Fibroblast of lung (primary cell): ENCODE results near the gene CAMTA1. TPM values are rescaled to one million over a fixed set of nuclear protein-coding genes. Genes with fewer than 3 reads are reported as not detected.

ENCODE experiments used
- DNase-seq, 2 donors: peaks; one replicate each; pipeline versions ENCODE4 v3.0.0 to v3.0.0-alpha.2; 2010; ENCODE audit warnings: low read depth in 2 of 2
- H2AFZ ChIP-seq: 2 replicates; pipeline ENCODE4 v1.5.1; 2012; ENCODE audit warnings: low read length, control low read depth, inconsistent platforms
- H3K27ac ChIP-seq: 2 replicates; pipeline ENCODE4 v1.5.1; 2011; ENCODE audit warnings: low read length, control low read depth; ENCODE audit not compliant: insufficient read depth
- H3K27me3 ChIP-seq: 2 replicates; pipeline ENCODE4 v1.5.1; 2011; ENCODE audit warnings: mild to moderate bottlenecking, low read length; ENCODE audit not compliant: control insufficient read depth, insufficient read depth
- H3K36me3 ChIP-seq: 2 replicates; pipeline ENCODE4 v1.5.1; 2011; ENCODE audit warnings: low read length; ENCODE audit not compliant: control insufficient read depth, insufficient read depth
- H3K4me1 ChIP-seq: 2 replicates; pipeline ENCODE4 v1.5.1; 2011; ENCODE audit warnings: low read length; ENCODE audit not compliant: control insufficient read depth, insufficient read depth; ENCODE audit errors: extremely low read depth
- H3K4me2 ChIP-seq: 2 replicates; pipeline ENCODE4 v1.5.1; 2011; ENCODE audit warnings: low read length, control low read depth; ENCODE audit not compliant: insufficient read depth; ENCODE audit errors: extremely low read depth
- H3K4me3 ChIP-seq, 4 experiments: fragments of 200-600 bp in 1 of 4; sonication (generic) in 1 of 4; replicated peaks in 1 of 4; 2 replicates each; pipeline ENCODE4 v1.5.1; 2011 to 2016; ENCODE audit warnings: low read length in 4 of 4, low read depth in 3 of 4, mild to moderate bottlenecking in 3 of 4, control low read depth in 2 of 4, inconsistent platforms in 1 of 4, mixed read lengths in 1 of 4; ENCODE audit not compliant: insufficient read depth in 1 of 4; ENCODE audit errors: control extremely low read depth in 1 of 4
- H3K79me2 ChIP-seq: 2 replicates; pipeline ENCODE4 v1.5.1; 2012; ENCODE audit warnings: mild to moderate bottlenecking, low read length, inconsistent platforms; ENCODE audit not compliant: control insufficient read depth, insufficient read depth
- H3K9ac ChIP-seq: 2 replicates; pipeline ENCODE4 v1.5.1; 2011; ENCODE audit warnings: mild to moderate bottlenecking, low read length, control low read depth; ENCODE audit not compliant: insufficient read depth
- H3K9me3 ChIP-seq: 2 replicates; pipeline ENCODE4 v1.5.1; 2012; ENCODE audit warnings: low read depth, low read length; ENCODE audit not compliant: control insufficient read depth, insufficient read depth
- H4K20me1 ChIP-seq: 2 replicates; pipeline ENCODE4 v1.5.1; 2011; ENCODE audit warnings: low read length; ENCODE audit not compliant: control insufficient read depth, insufficient read depth; ENCODE audit errors: extremely low read depth
- EZH2 ChIP-seq: IDR thresholded peaks from 2 replicates; pipeline ENCODE4 v1.5.1; 2012; ENCODE audit warnings: low read length, control low read depth, mild to moderate bottlenecking; ENCODE audit errors: missing control alignments
- polyA plus RNA-seq, 2 donors: library from polyadenylated mRNA; depleted of rRNA in 1 of 2; stranded (reverse) in 1 of 2; unstranded in 1 of 2; fragments of >200 nt; gene quantifications; 2 replicates each; pipeline ENCODE4 v1.2.1, GENCODE V29; 2011 to 2012; ENCODE audit warnings: missing spikeins in 1 of 2
- total RNA-seq: library from RNA; depleted of rRNA; stranded (reverse); fragments of >200 nt; gene quantifications from 2 replicates; pipeline ENCODE4 v1.2.1, GENCODE V29; 2014
- TF ChIP-seq, protein P1 (sequence below), 2 donors: IDR thresholded peaks in 1 of 2; conservative IDR thresholded peaks in 1 of 2; 1 replicate in 1 of 2; 2 replicates in 1 of 2; pipeline ENCODE4 v1.5.1; 2011 to 2012; ENCODE audit warnings: low read length in 2 of 2, control low read depth in 1 of 2, inconsistent platforms in 1 of 2, low read depth in 1 of 2, mild to moderate bottlenecking in 1 of 2

CAMTA1 gene
- total and polyA plus RNA-seq, 2 donors (not counting 1 experiment from before 2014, with no cell fraction given), result 47.6 to 86.0 TPM

DNA sequence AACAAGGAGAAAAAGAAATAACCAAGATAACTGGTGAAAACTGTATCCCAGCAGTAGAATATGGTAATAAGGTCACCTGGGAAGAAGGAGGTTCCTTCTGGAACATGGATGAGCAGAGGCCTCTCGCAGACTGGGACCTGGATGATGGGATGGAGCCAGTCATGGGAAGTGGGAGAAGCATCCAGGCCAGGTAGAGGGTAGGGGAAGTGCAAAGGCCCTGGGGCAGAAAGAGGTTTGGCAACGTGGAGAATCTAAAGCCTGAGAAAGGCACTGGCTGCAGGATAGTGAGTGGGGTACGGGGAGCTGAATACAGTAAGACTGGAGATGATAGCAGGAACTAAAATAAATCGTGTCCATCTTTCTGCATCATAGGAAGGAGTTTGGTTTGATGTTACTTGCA is 889.7 kb downstream of the CAMTA1 start:
- Histone ChIP-seq H3K27ac (no peak overlapping the region), H3K27me3 (no peaks in the 10 kb centered on the region), H3K4me1 (no peaks in the 10 kb centered on the region), H3K4me3 (no peak overlapping the region), H3K36me3 (no peaks in the 10 kb centered on the region), H3K9me3 (no peaks in the 10 kb centered on the region), H2AFZ (no peak overlapping the region), H3K79me2 (no peaks in the 10 kb centered on the region), H3K9ac (no peak overlapping the region), H3K4me2 (no peak overlapping the region), H4K20me1 (no peaks in the 10 kb centered on the region)
- TF ChIP-seq, protein P1, sequence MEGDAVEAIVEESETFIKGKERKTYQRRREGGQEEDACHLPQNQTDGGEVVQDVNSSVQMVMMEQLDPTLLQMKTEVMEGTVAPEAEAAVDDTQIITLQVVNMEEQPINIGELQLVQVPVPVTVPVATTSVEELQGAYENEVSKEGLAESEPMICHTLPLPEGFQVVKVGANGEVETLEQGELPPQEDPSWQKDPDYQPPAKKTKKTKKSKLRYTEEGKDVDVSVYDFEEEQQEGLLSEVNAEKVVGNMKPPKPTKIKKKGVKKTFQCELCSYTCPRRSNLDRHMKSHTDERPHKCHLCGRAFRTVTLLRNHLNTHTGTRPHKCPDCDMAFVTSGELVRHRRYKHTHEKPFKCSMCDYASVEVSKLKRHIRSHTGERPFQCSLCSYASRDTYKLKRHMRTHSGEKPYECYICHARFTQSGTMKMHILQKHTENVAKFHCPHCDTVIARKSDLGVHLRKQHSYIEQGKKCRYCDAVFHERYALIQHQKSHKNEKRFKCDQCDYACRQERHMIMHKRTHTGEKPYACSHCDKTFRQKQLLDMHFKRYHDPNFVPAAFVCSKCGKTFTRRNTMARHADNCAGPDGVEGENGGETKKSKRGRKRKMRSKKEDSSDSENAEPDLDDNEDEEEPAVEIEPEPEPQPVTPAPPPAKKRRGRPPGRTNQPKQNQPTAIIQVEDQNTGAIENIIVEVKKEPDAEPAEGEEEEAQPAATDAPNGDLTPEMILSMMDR (conservative IDR thresholded peaks at IDR 0.05 in 1 of 2, IDR thresholded peaks at IDR 0.05 in 1 of 2; ENCODE audit: low read depth in 1 of 2, low read length in 2 of 2), result no peak
- no peak for TF ChIP-seq EZH2
- no peak for DNase-seq

DNA sequence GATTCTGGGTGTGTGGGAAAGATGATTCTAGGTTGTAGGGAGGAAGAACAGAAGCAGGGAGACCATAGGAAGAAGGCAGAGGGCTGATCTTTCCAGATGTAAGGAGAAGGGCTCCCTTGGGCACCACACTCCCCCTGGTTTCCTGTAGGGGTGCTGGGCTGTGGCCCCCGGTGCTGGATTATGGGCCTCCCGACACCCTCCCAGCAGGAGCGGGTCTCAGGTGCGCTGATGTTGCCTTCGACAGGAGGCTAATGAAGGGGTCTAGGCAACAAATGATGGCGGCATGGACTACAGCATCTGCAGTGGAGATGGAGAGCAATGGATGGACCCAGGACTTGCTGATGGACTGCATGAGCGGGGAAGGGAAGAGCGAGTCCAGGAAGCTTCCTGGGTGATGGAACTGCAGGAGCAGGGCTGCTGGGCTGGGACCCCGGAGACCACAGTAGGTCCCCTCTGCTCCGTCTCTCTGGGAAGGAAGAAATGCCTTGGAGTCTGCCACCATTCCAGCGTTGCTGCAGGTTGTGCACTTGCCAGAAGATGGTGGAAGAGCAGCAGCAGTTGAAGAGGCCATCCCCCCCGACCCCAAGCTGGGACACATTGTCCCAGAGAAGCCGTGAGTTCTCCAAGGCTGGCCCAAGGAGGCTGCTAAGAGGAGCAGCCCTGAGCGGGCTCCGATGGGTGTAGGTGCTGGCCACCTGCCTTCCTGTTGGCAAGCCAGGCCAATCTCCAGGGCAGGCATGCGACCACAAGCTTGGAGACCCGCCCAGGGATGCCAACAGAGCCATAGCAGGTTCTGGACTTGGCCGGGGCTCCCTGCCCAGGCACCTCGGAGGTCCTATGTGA is 890.4 kb downstream of the CAMTA1 start:
- H3K4me1 ChIP-seq, result no peaks in the 10 kb centered on the region
- no peaks in the 10 kb centered on the region for H4K20me1 ChIP-seq
- H3K27ac ChIP-seq, result no peak overlapping the region
- no peaks in the 10 kb centered on the region for H3K79me2 ChIP-seq
- no peak overlapping the region for H3K4me2 ChIP-seq
- no peaks in the 10 kb centered on the region for H3K27me3 ChIP-seq
- no peak overlapping the region for H3K4me3 ChIP-seq
- TF ChIP-seq, protein P1 (conservative IDR thresholded peaks at IDR 0.05 in 1 of 2, IDR thresholded peaks at IDR 0.05 in 1 of 2; ENCODE audit: low read depth in 1 of 2, low read length in 2 of 2), result no peak
- TF ChIP-seq EZH2, result no peak
- H3K36me3 ChIP-seq, result no peaks in the 10 kb centered on the region
- H3K9ac ChIP-seq, result no peak overlapping the region
- H3K9me3 ChIP-seq, result no peaks in the 10 kb centered on the region
- H2AFZ ChIP-seq, result no peak overlapping the region
- DNase-seq, result no peak

DNA sequence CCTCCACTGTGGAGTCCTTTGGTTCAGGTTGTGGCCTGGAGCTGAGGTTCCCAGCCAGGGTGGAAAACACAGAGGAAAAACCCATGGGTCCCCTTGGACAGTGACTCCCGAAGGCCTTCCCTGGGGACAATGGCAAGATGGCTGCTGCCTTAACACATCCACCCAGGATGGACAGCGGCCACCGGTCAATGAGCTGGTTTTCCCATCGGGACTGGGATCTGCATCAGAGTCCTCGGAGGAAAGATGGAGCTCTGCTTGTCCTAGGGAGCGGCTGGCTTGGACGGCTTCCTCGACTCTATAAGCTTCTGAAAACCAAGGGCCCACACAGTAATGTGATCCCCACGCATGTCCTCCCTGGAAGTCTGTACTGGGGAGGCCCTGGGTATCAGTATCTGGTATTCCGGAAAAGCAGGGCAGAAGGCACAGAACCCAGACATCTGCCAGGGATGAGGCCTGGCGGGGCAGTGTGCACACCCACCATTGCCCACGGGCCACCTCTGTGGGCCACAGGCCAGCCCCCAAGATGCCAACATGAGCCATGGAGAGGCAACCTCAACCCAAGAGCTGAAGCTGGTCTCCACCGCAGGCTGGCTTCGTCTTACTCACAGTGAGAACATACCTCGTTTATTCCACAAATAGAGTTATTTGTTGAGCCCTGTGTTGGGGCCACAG is 891.2 kb downstream of the CAMTA1 start:
- H3K27me3 ChIP-seq, result peaks cover 4% of the 10 kb centered on the region
- no peak overlapping the region for H2AFZ ChIP-seq
- H3K4me3 ChIP-seq, result no peak overlapping the region
- H3K9me3 ChIP-seq, result no peaks in the 10 kb centered on the region
- TF ChIP-seq EZH2, result no peak
- TF ChIP-seq, protein P1 (conservative IDR thresholded peaks at IDR 0.05 in 1 of 2, IDR thresholded peaks at IDR 0.05 in 1 of 2; ENCODE audit: low read depth in 1 of 2, low read length in 2 of 2), result no peak
- H3K27ac ChIP-seq, result no peak overlapping the region
- H3K9ac ChIP-seq, result no peak overlapping the region
- H3K36me3 ChIP-seq, result no peaks in the 10 kb centered on the region
- DNase-seq, result no peak
- H3K79me2 ChIP-seq, result no peaks in the 10 kb centered on the region
- no peaks in the 10 kb centered on the region for H4K20me1 ChIP-seq
- H3K4me2 ChIP-seq, result no peak overlapping the region
- H3K4me1 ChIP-seq, result no peaks in the 10 kb centered on the region
